GM11168 (cell line): ENCODE data around the gene PLA2R1.
"Not testable (repeated sequence)": the region's sequence is repeated elsewhere in the genome, so short reads cannot be mapped to it uniquely, and the experiment has no call there.

ENCODE experiments used
- in situ Hi-C: fragments of 300-500 bp; cut with MboI; formaldehyde crosslinking; loops from one replicate; pipeline ENCODE4 v1.12.0; 2022; ENCODE audit warnings: low sequenced_read_pairs; ENCODE audit not compliant: unreplicated experiment

PLA2R1 gene

GRCh38 chr2:160064916-160065315 is 2.5 kb upstream of the PLA2R1 start:
- in situ Hi-C loops: no loop called here

- in situ Hi-C loops: no loop called here
Measured at GRCh38 chr2:160063879-160064612, 1.6 kb upstream of the PLA2R1 start.

GRCh38 chr2:160063271-160063670 is 856 bp upstream of the PLA2R1 start:
- in situ Hi-C loops: no loop called here

- in situ Hi-C loops: no loop called here
Measured at GRCh38 chr2:160061944-160062291, 497 bp downstream of the PLA2R1 start.

GRCh38 chr2:160061533-160061932 is 882 bp downstream of the PLA2R1 start:
- in situ Hi-C loops: no loop called here

GRCh38 chr2:160060297-160060696 is 2.1 kb downstream of the PLA2R1 start:
- in situ Hi-C loops: no loop called here

GRCh38 chr2:160057356-160057755 is 5.1 kb downstream of the PLA2R1 start:
- in situ Hi-C loops: no loop called here

GRCh38 chr2:160055726-160056108 is 6.7 kb downstream of the PLA2R1 start:
- in situ Hi-C loops: no loop called here

GRCh38 chr2:160054984-160055725 is 7.3 kb downstream of the PLA2R1 start:
- in situ Hi-C loops: no loop called here

- in situ Hi-C loops: no loop called here
Measured at GRCh38 chr2:160053946-160054345, 8.5 kb downstream of the PLA2R1 start.

GRCh38 chr2:160052531-160052930 is 9.9 kb downstream of the PLA2R1 start:
- in situ Hi-C loops: no loop called here

- in situ Hi-C loops: no loop called here
Measured at GRCh38 chr2:160051371-160051800, 11.0 kb downstream of the PLA2R1 start.

GRCh38 chr2:160050147-160050546 is 12.3 kb downstream of the PLA2R1 start:
- in situ Hi-C loops: no loop called here

GRCh38 chr2:160045703-160046210 is 16.7 kb downstream of the PLA2R1 start:
- in situ Hi-C loops: no loop called here

- in situ Hi-C loops: no loop called here
Measured at GRCh38 chr2:160044728-160045127, 17.7 kb downstream of the PLA2R1 start.

- in situ Hi-C loops: no loop called here
Measured at GRCh38 chr2:160043265-160043664, 19.1 kb downstream of the PLA2R1 start.

- in situ Hi-C loops: no loop called here
Measured at GRCh38 chr2:160042054-160042453, 20.4 kb downstream of the PLA2R1 start.

GRCh38 chr2:160041091-160041490 is 21.3 kb downstream of the PLA2R1 start:
- in situ Hi-C loops: no loop called here

GRCh38 chr2:160039166-160039903 is 23.1 kb downstream of the PLA2R1 start:
- in situ Hi-C loops: no loop called here

- in situ Hi-C loops: not testable (repeated sequence)
Measured at GRCh38 chr2:160038662-160039061, 23.8 kb downstream of the PLA2R1 start.

- in situ Hi-C loops: no loop called here
Measured at GRCh38 chr2:160036736-160037135, 25.7 kb downstream of the PLA2R1 start.
